Lower leg skin (tissue), 3 donors: ENCODE measurements around the gene FDXACB1.

Source experiments
- CTCF ChIP-seq, 3 donors: fragments of 450-650 bp; IDR thresholded peaks; one replicate each; pipeline ENCODE4 v1.5.1; 2016; ENCODE audit warnings: antibody characterized with exemption in 3 of 3, mild to moderate bottlenecking in 3 of 3, moderate library complexity in 2 of 3
- POLR2A ChIP-seq, 2 donors: fragments of 450-650 bp; IDR thresholded peaks; one replicate each; pipeline ENCODE4 v1.6.1; 2016 to 2017; ENCODE audit warnings: antibody characterized with exemption in 2 of 2, mild to moderate bottlenecking in 1 of 2, moderate library complexity in 1 of 2

- no peak for TF ChIP-seq POLR2A (IDR thresholded peaks at IDR 0.05)
- no peak for TF ChIP-seq CTCF (IDR thresholded peaks at IDR 0.05)
Observed at GRCh38 chr11:111908639-111909305, 29.8 kb upstream of the FDXACB1 start.
